Measurements from ENCODE around the gene ACACA. TPM values are rescaled to one million over a fixed set of nuclear protein-coding genes. Genes with fewer than 3 reads are reported as not detected.

Gene ACACA
- total RNA-seq, 1 donor from 2014 or later = 42.4 TPM

- ChIA-PET POLR2A (no interaction called here), CTCF (interaction anchor here (0.6 kb wide), 1 partner anchor 1097 kb away, joined by 5 read pairs; no protein-coding TSS in a partner anchor)
- TF ChIP-seq CTCF (IDR thresholded peaks at IDR 0.05) = no peak
- H3K27ac Mint-ChIP-seq = no peak overlapping the region
- no peaks in the 10 kb centered on the region for H3K36me3 Mint-ChIP-seq (ENCODE audit: low read depth)
- DNase-seq (no peak), ATAC-seq (ENCODE audit: low read depth) (no peak)
- no peaks in the 10 kb centered on the region for H3K9me3 Mint-ChIP-seq
- no peaks in the 10 kb centered on the region for H3K4me1 Mint-ChIP-seq
- no peak overlapping the region for H3K4me3 Mint-ChIP-seq
- H3K27me3 Mint-ChIP-seq = no peaks in the 10 kb centered on the region
- intact Hi-C loops (cut with micrococcal nuclease) = no loop called here
Observed at GRCh38 chr17:37315601-37316000, 91.0 kb downstream of the ACACA start.

GRCh38 chr17:37312137-37312923 lies 94.3 kb downstream of the ACACA start:
- intact Hi-C loops (cut with micrococcal nuclease) = no loop called here
- no peaks in the 10 kb centered on the region for H3K4me1 Mint-ChIP-seq
- ChIA-PET CTCF (no interaction called here), POLR2A (no interaction called here)
- ATAC-seq (ENCODE audit: low read depth) (no peak), DNase-seq (no peak)
- H3K4me3 Mint-ChIP-seq = no peak overlapping the region
- H3K27me3 Mint-ChIP-seq = no peaks in the 10 kb centered on the region
- H3K36me3 Mint-ChIP-seq (ENCODE audit: low read depth) = no peaks in the 10 kb centered on the region
- no peaks in the 10 kb centered on the region for H3K9me3 Mint-ChIP-seq
- TF ChIP-seq CTCF (IDR thresholded peaks at IDR 0.05) = no peak
- no peak overlapping the region for H3K27ac Mint-ChIP-seq

GRCh38 chr17:37310940-37311339 lies 95.7 kb downstream of the ACACA start:
- no peaks in the 10 kb centered on the region for H3K27me3 Mint-ChIP-seq
- no peak overlapping the region for H3K27ac Mint-ChIP-seq
- H3K4me3 Mint-ChIP-seq = no peak overlapping the region
- no peak for TF ChIP-seq CTCF (IDR thresholded peaks at IDR 0.05)
- H3K36me3 Mint-ChIP-seq (ENCODE audit: low read depth) = no peaks in the 10 kb centered on the region
- ATAC-seq (ENCODE audit: low read depth) = no peak
- no peak for DNase-seq
- POLR2A ChIA-PET = no interaction called here
- CTCF ChIA-PET = no interaction called here
- no peaks in the 10 kb centered on the region for H3K4me1 Mint-ChIP-seq
- no peaks in the 10 kb centered on the region for H3K9me3 Mint-ChIP-seq
- intact Hi-C loops (cut with micrococcal nuclease) = no loop called here

- intact Hi-C loops (cut with micrococcal nuclease) = no loop called here
- DNase-seq (no peak), ATAC-seq (ENCODE audit: low read depth) (no peak)
- no peaks in the 10 kb centered on the region for H3K27me3 Mint-ChIP-seq
- peaks cover 3% of the 10 kb centered on the region for H3K36me3 Mint-ChIP-seq (ENCODE audit: low read depth)
- H3K4me3 Mint-ChIP-seq = no peak overlapping the region
- no peak overlapping the region for H3K27ac Mint-ChIP-seq
- ChIA-PET POLR2A (no interaction called here), CTCF (no interaction called here)
- H3K9me3 Mint-ChIP-seq = no peaks in the 10 kb centered on the region
- H3K4me1 Mint-ChIP-seq = no peaks in the 10 kb centered on the region
- TF ChIP-seq CTCF (IDR thresholded peaks at IDR 0.05) = no peak
Observed at GRCh38 chr17:37309051-37309450, 97.6 kb downstream of the ACACA start.

- intact Hi-C loops (cut with micrococcal nuclease) = no loop called here
- Mint-ChIP-seq H3K4me1 (no peaks in the 10 kb centered on the region), H3K36me3 (ENCODE audit: low read depth) (peaks cover 5% of the 10 kb centered on the region), H3K27ac (no peak overlapping the region), H3K9me3 (no peaks in the 10 kb centered on the region), H3K27me3 (no peaks in the 10 kb centered on the region), H3K4me3 (no peak overlapping the region)
- CTCF ChIA-PET = no interaction called here
- ATAC-seq (ENCODE audit: low read depth) = no peak
- no peak for TF ChIP-seq CTCF (IDR thresholded peaks at IDR 0.05)
- DNase-seq = no peak
- POLR2A ChIA-PET = interaction anchor here (0.7 kb wide), 1 partner anchor 183 kb away, joined by 5 read pairs; no protein-coding TSS in a partner anchor
Observed at GRCh38 chr17:37305406-37305905, 101.2 kb downstream of the ACACA start.
